Liver (tissue), 3 donors: ENCODE results near the gene HTD2.

Experiments used
- ATF3 ChIP-seq: IDR thresholded peaks from 2 replicates; pipeline ENCODE4 v1.6.1; 2016; ENCODE audit warnings: antibody characterized with exemption
- CTCF ChIP-seq: fragments of 150-350 bp; IDR thresholded peaks from 2 replicates; pipeline ENCODE4 v1.5.1; 2017; ENCODE audit warnings: improper control_type of control experiment, low read depth, low read length; ENCODE audit not compliant: missing input control
- HNF4G ChIP-seq: IDR thresholded peaks from 2 replicates; pipeline ENCODE4 v1.6.1; 2016; ENCODE audit warnings: antibody characterized with exemption
- JUND ChIP-seq, 2 donors: IDR thresholded peaks; 2 replicates each; pipeline ENCODE4 v1.6.1; 2016; ENCODE audit warnings: antibody characterized with exemption in 2 of 2
- MAX ChIP-seq: IDR thresholded peaks from 2 replicates; pipeline ENCODE4 v1.6.1; 2016; ENCODE audit warnings: antibody characterized with exemption
- RAD21 ChIP-seq, 2 donors: IDR thresholded peaks; 2 replicates each; pipeline ENCODE4 v1.6.1; 2016; ENCODE audit warnings: antibody characterized with exemption in 2 of 2, mild to moderate bottlenecking in 2 of 2
- REST ChIP-seq: IDR thresholded peaks from 2 replicates; pipeline ENCODE4 v1.6.1; 2016; ENCODE audit warnings: antibody characterized with exemption, mild to moderate bottlenecking
- RXRA ChIP-seq, 2 donors: IDR thresholded peaks; 2 replicates each; pipeline ENCODE4 v1.6.1; 2017 to 2018; ENCODE audit warnings: antibody characterized with exemption in 2 of 2, mild to moderate bottlenecking in 1 of 2
- SP1 ChIP-seq: IDR thresholded peaks from 2 replicates; pipeline ENCODE4 v1.6.1; 2018; ENCODE audit warnings: antibody characterized with exemption, mild to moderate bottlenecking
- TAF1 ChIP-seq: conservative IDR thresholded peaks from 2 replicates; pipeline ENCODE4 v1.6.1; 2016; ENCODE audit warnings: antibody characterized with exemption, mild to moderate bottlenecking
- ZBTB33 ChIP-seq: IDR thresholded peaks from 2 replicates; pipeline ENCODE4 v1.6.1; 2016; ENCODE audit warnings: antibody characterized with exemption
- donor health status: healthy.
- donor health status: healthy.

- TF ChIP-seq CTCF (no peak), RXRA (IDR thresholded peaks at IDR 0.05) (no peak), RAD21 (IDR thresholded peaks at IDR 0.05) (no peak), ATF3 (no peak), REST (no peak), ZBTB33 (no peak), SP1 (no peak), JUND (IDR thresholded peaks at IDR 0.05) (no peak), MAX (no peak), TAF1 (no peak), HNF4G (no peak)
These were observed 27.6 kb downstream of the HTD2 start for GRCh38 chr3:58334013-58334321.
